NCI-H2196 (cell line): ENCODE data around the gene NAA60.

Experiments used
- DNase-seq: peaks from one replicate; lab custom pipeline; 2025; ENCODE audit not compliant: unreplicated experiment; lab: John Stamatoyannopoulos, UW

NAA60 gene

GRCh38 chr16:3536271-3536731 lies 92.8 kb downstream of the NAA60 start:
- no peak for DNase-seq
